GM21786 (cell line): ENCODE measurements around the gene CD8B.
A peak's percentile ranks its signal among the peaks of the same experiment; 100 is the strongest.

Experiments
- ATAC-seq: cut with Tn5 transposase; IDR thresholded peaks from one replicate; pipeline ENCODE4 v1.9.1; 2021; ENCODE audit not compliant: unreplicated experiment

CD8B gene

GRCh38 chr2:86806059-86806857, 55.4 kb downstream of the CD8B start:
- no peak for ATAC-seq

- ATAC-seq = no peak
Measured at GRCh38 chr2:86800856-86801567, 60.7 kb downstream of the CD8B start.

- no peak for ATAC-seq
Measured at GRCh38 chr2:86794861-86795260, 66.8 kb downstream of the CD8B start.

GRCh38 chr2:86793752-86794151, 67.9 kb downstream of the CD8B start:
- no peak for ATAC-seq

GRCh38 chr2:86791573-86791972, 70.1 kb downstream of the CD8B start:
- ATAC-seq = no peak

GRCh38 chr2:86790676-86791572, 70.8 kb downstream of the CD8B start, which contains the start of gene CD8A:
TSS of gene CD8A (minus strand) at chr2:86790913. CDS start at chr2:86790825, 88 bp downstream.
- no peak for ATAC-seq

GRCh38 chr2:86790134-86790675, 71.5 kb downstream of the CD8B start:
- no peak for ATAC-seq

GRCh38 chr2:86789687-86790133, 72.0 kb downstream of the CD8B start:
- ATAC-seq = no peak

GRCh38 chr2:86788881-86789686, 72.6 kb downstream of the CD8B start:
- no peak for ATAC-seq

GRCh38 chr2:86788165-86788564, 73.5 kb downstream of the CD8B start:
- no peak for ATAC-seq

- no peak for ATAC-seq
Measured at GRCh38 chr2:86787736-86788135, 74.0 kb downstream of the CD8B start.

GRCh38 chr2:86786001-86786536, 75.6 kb downstream of the CD8B start:
- ATAC-seq = no peak

- no peak for ATAC-seq
Measured at GRCh38 chr2:86785456-86785855, 76.2 kb downstream of the CD8B start.

- peak; percentile 98 for ATAC-seq
Measured at GRCh38 chr2:86783615-86784339, 77.9 kb downstream of the CD8B start.

- ATAC-seq = no peak
Measured at GRCh38 chr2:86782748-86783147, 78.9 kb downstream of the CD8B start.

GRCh38 chr2:86781363-86781762, 80.3 kb downstream of the CD8B start:
- no peak for ATAC-seq

- no peak for ATAC-seq
Measured at GRCh38 chr2:86779971-86780370, 81.7 kb downstream of the CD8B start.

- no peak for ATAC-seq
Measured at GRCh38 chr2:86778957-86779356, 82.7 kb downstream of the CD8B start.

- ATAC-seq = no peak
Measured at GRCh38 chr2:86776532-86776931, 85.2 kb downstream of the CD8B start.
